ENCODE measurements around the gene SNPH.

Gene SNPH

GRCh38 chr20:1265226-1265915 is 723 bp upstream of the SNPH start:
- DNase-seq = no peak

DNA sequence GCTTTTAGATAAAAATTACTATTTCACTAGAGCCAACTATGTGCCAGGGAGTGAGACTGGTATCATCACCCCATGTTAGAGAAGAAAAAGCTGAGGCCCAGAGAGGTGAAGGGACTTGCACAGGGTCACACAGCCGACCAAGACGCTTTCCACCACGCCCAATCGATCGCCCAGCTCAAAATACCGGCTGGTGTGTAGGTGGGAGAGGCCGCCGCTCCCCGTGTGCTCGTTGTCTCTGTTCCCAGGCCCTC is 253 bp upstream of the SNPH start:
- DNase-seq = no peak

DNA sequence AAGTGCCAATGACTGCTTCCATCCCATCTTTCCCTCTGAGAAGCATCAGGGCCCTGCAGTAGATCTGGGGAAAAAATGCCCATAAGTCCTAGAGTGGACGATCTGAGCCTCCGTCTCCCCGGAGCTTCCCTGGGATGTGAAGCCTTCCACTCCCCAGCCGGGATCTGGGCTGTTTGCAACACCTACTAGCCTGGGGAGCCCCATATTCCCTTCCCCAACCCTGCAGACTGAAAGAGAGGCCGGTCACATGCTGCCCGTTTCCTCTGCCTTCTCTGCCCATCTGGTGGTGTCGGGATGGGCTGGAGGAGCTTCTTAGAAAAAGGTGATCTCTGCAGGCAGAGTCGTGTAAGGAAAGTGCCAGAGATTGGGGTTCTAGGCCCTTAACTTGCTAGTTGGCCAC is 1.1 kb downstream of the SNPH start:
- no peak for DNase-seq

GRCh38 chr20:1267809-1268374 is 1.8 kb downstream of the SNPH start:
- DNase-seq = no peak

- DNase-seq = no peak
Observed at GRCh38 chr20:1269235-1269634, 3.1 kb downstream of the SNPH start.

GRCh38 chr20:1269850-1270249 is 3.8 kb downstream of the SNPH start:
- no peak for DNase-seq

- DNase-seq = no peak
Observed at GRCh38 chr20:1272368-1273100, 6.4 kb downstream of the SNPH start.

- no peak for DNase-seq
Observed at GRCh38 chr20:1273366-1273765, 7.3 kb downstream of the SNPH start.

GRCh38 chr20:1274485-1275311 is 8.6 kb downstream of the SNPH start:
- DNase-seq = no peak

- no peak for DNase-seq
Observed at GRCh38 chr20:1275919-1276318, 9.8 kb downstream of the SNPH start.

GRCh38 chr20:1277529-1278322 is 11.6 kb downstream of the SNPH start:
- no peak for DNase-seq

- DNase-seq = no peak
Observed at GRCh38 chr20:1278993-1279392, 12.9 kb downstream of the SNPH start.

- no peak for DNase-seq
Observed at GRCh38 chr20:1280195-1281102, 14.4 kb downstream of the SNPH start.

- DNase-seq = no peak
Observed at GRCh38 chr20:1281279-1282057, 15.4 kb downstream of the SNPH start.

- DNase-seq = no peak
Observed at GRCh38 chr20:1282966-1283365, 16.9 kb downstream of the SNPH start.

- no peak for DNase-seq
Observed at GRCh38 chr20:1283522-1284510, 17.7 kb downstream of the SNPH start.

- DNase-seq = no peak
Observed at GRCh38 chr20:1286267-1287024, 20.4 kb downstream of the SNPH start.

DNA sequence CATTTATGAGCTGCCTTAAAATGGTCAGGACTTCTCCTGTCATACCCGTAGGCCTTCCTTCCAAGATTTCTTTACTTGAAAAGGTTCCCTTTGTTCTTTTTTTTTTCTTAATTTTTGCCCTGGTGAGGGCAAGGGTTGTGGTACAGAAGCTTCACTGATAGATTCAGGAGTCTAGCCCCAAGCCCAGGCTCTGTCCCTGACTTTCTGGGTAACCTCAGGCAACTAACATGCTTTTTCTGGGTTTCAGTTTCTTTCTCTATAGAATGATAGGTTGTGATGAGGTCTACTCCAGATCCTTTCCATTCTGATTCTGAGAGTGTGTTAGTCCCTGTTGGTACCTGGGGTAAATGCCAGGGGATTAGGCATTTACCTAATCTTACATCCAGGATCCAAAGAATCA is 21.2 kb downstream of the SNPH start:
- no peak for DNase-seq
